ENCODE results near the gene ZNF502.
A peak's percentile ranks its signal among the peaks of the same experiment; 100 is the strongest.

Gene ZNF502

DNA sequence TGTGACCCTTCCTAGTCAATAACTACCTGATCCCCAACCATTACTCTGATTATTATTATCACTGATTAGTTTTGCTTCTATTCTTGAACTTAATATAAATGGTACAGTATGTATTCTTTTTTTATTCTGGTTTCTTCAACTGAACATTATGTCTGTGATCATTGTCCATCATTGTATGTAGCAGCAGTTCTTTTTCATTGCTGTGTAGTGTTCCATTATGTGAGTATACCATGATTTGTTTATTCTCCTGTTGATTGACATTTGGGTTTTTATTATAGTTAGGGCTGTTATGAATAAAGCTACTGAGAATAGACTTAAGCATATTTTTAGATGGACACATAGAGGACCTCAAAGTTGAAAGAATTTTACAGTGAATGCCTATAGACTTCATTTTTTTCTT lies 51.8 kb downstream of the ZNF502 start:
- peaks cover 4% of the 10 kb centered on the region; the same call in 1 of the 2 replicates for H4K20me1 ChIP-seq (ENCODE audit: insufficient read depth, low read length)
- H3K4me3 ChIP-seq (ENCODE audit: low read depth in 1 of 2, low read length in 2 of 2): no peak overlapping the region
- DNase-seq (no peak), ATAC-seq (ENCODE audit: insufficient read depth, low read depth) (no peak)
- TF ChIP-seq EZH2 (IDR thresholded peaks at IDR 0.05; ENCODE audit: borderline replicate concordance, low read depth, low read length, severe bottlenecking): no peak
- TF ChIP-seq, protein P1, sequence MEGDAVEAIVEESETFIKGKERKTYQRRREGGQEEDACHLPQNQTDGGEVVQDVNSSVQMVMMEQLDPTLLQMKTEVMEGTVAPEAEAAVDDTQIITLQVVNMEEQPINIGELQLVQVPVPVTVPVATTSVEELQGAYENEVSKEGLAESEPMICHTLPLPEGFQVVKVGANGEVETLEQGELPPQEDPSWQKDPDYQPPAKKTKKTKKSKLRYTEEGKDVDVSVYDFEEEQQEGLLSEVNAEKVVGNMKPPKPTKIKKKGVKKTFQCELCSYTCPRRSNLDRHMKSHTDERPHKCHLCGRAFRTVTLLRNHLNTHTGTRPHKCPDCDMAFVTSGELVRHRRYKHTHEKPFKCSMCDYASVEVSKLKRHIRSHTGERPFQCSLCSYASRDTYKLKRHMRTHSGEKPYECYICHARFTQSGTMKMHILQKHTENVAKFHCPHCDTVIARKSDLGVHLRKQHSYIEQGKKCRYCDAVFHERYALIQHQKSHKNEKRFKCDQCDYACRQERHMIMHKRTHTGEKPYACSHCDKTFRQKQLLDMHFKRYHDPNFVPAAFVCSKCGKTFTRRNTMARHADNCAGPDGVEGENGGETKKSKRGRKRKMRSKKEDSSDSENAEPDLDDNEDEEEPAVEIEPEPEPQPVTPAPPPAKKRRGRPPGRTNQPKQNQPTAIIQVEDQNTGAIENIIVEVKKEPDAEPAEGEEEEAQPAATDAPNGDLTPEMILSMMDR (IDR thresholded peaks at IDR 0.05; ENCODE audit: borderline replicate concordance, extremely low read depth, low read length, poor library complexity, severe bottlenecking): no peak
- H3K9ac ChIP-seq (ENCODE audit: low read depth, low read length): no peak overlapping the region
- peaks cover 46% of the 10 kb centered on the region for H3K4me1 ChIP-seq (ENCODE audit: insufficient read depth, low read length)
- H3K4me2 ChIP-seq (ENCODE audit: insufficient read depth, low read length): peak overlapping the region; percentile 70
- H3K79me2 ChIP-seq (ENCODE audit: insufficient read depth, low read length): peaks cover 96% of the 10 kb centered on the region
- H3K36me3 ChIP-seq (ENCODE audit: insufficient read depth, low read length): peaks cover 62% of the 10 kb centered on the region
- no peaks in the 10 kb centered on the region for H3K27me3 ChIP-seq (ENCODE audit: insufficient read depth, low read length, poor library complexity)
- H3K27ac ChIP-seq (ENCODE audit: low read length): no peak overlapping the region
- H3K9me3 ChIP-seq (ENCODE audit: insufficient read depth, low read length, severe bottlenecking): peaks cover 16% of the 10 kb centered on the region
- no peak overlapping the region for H2AFZ ChIP-seq (ENCODE audit: low read depth, low read length)

DNA sequence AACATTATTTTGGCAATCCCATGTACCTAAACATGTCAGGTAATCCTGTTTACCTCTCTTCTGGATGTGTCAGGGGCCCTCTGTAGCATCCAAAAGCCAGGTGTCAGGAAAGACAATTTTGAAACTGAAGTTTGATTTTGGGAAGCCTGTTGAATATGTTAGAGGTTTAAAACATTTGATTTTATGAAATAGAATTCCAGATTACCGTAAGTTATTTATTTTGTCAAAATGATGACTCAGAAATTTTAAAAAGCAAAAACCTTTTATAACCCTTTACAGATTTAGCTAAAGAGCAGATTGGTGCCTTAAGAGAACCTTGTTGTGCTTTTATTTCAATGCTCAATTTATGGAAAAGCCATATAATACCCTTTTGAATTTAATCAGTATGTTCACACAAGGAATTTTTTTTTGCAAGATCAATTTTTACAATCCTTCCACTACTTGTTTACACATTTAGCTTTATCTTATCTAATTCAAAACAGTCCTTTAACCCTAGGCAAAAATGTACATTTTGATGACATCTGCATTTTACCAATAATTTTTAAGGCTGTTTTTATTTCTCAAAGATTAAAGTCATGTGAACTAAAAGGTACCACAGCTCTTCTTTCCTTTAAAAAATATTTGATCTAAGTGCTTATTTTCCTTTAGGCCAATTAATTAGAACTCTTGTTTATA lies 59.1 kb downstream of the ZNF502 start:
- ATAC-seq (ENCODE audit: insufficient read depth, low read depth) (no peak), DNase-seq (no peak)
- H3K36me3 ChIP-seq (ENCODE audit: insufficient read depth, low read length): peaks cover 85% of the 10 kb centered on the region
- H3K4me3 ChIP-seq (ENCODE audit: low read depth in 1 of 2, low read length in 2 of 2): no peak overlapping the region
- H3K9ac ChIP-seq (ENCODE audit: low read depth, low read length): no peak overlapping the region
- H3K9me3 ChIP-seq (ENCODE audit: insufficient read depth, low read length, severe bottlenecking): peaks cover 9% of the 10 kb centered on the region
- no peak overlapping the region for H2AFZ ChIP-seq (ENCODE audit: low read depth, low read length)
- TF ChIP-seq, protein P1 (IDR thresholded peaks at IDR 0.05; ENCODE audit: borderline replicate concordance, extremely low read depth, low read length, poor library complexity, severe bottlenecking): no peak
- TF ChIP-seq EZH2 (IDR thresholded peaks at IDR 0.05; ENCODE audit: borderline replicate concordance, low read depth, low read length, severe bottlenecking): no peak
- no peak overlapping the region for H3K27ac ChIP-seq (ENCODE audit: low read length)
- no peak overlapping the region for H3K4me2 ChIP-seq (ENCODE audit: insufficient read depth, low read length)
- H3K4me1 ChIP-seq (ENCODE audit: insufficient read depth, low read length): no peaks in the 10 kb centered on the region
- peaks cover 9% of the 10 kb centered on the region; the same call in 1 of the 2 replicates for H4K20me1 ChIP-seq (ENCODE audit: insufficient read depth, low read length)
- peaks cover 88% of the 10 kb centered on the region for H3K79me2 ChIP-seq (ENCODE audit: insufficient read depth, low read length)
- H3K27me3 ChIP-seq (ENCODE audit: insufficient read depth, low read length, poor library complexity): no peaks in the 10 kb centered on the region

DNA sequence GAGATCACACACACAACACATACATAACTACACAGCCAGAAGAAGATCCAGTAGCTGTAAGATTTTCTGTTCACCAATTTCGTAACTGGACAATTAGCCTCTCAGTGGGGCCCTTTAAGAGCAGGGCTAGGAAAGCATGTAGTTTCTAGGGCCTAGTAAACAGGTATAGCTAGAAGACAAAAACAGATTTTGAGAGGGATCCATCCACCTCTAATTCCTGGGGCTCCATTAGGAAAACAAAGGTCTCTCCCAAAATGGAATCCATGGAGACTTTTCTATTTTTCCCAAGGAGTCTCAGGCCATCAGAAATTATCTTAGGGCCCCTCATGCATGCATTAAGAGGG lies 59.6 kb downstream of the ZNF502 start:
- Histone ChIP-seq H4K20me1 (ENCODE audit: insufficient read depth, low read length) (peaks cover 9% of the 10 kb centered on the region; the same call in 1 of the 2 replicates), H3K9ac (ENCODE audit: low read depth, low read length) (no peak overlapping the region), H3K27ac (ENCODE audit: low read length) (no peak overlapping the region), H3K4me2 (ENCODE audit: insufficient read depth, low read length) (no peak overlapping the region), H3K79me2 (ENCODE audit: insufficient read depth, low read length) (peaks cover 89% of the 10 kb centered on the region), H2AFZ (ENCODE audit: low read depth, low read length) (no peak overlapping the region), H3K4me1 (ENCODE audit: insufficient read depth, low read length) (no peaks in the 10 kb centered on the region), H3K9me3 (ENCODE audit: insufficient read depth, low read length, severe bottlenecking) (peaks cover 9% of the 10 kb centered on the region), H3K27me3 (ENCODE audit: insufficient read depth, low read length, poor library complexity) (no peaks in the 10 kb centered on the region), H3K4me3 (ENCODE audit: low read depth in 1 of 2, low read length in 2 of 2) (no peak overlapping the region), H3K36me3 (ENCODE audit: insufficient read depth, low read length) (peaks cover 88% of the 10 kb centered on the region)
- DNase-seq: no peak
- TF ChIP-seq, protein P1 (IDR thresholded peaks at IDR 0.05; ENCODE audit: borderline replicate concordance, extremely low read depth, low read length, poor library complexity, severe bottlenecking): no peak
- no peak for TF ChIP-seq EZH2 (IDR thresholded peaks at IDR 0.05; ENCODE audit: borderline replicate concordance, low read depth, low read length, severe bottlenecking)
- no peak for ATAC-seq (ENCODE audit: insufficient read depth, low read depth)

Data from DND-41 (cell line).